Keratinocyte (primary cell): ENCODE data around the gene CCBE1. TPM values are rescaled to one million over a fixed set of nuclear protein-coding genes. Genes with fewer than 3 reads are reported as not detected.
A peak's percentile ranks its signal among the peaks of the same experiment; 100 is the strongest.

ENCODE experiments used
- DNase-seq: peaks from one replicate; pipeline ENCODE4 v3.0.0-alpha.2; 2011; ENCODE audit warnings: low read depth, missing footprints, low spot score
- FAIRE-seq: peaks from 2 replicates; lab custom pipeline; 2011; peaks lifted over from hg19 to GRCh38; lab: Jason Lieb, UNC
- H2AFZ ChIP-seq: 2 replicates; pipeline ENCODE4 v1.6.0; 2012; ENCODE audit warnings: low read length, control low read depth, inconsistent platforms; ENCODE audit not compliant: control insufficient read depth
- H3K27ac ChIP-seq: 2 replicates; pipeline ENCODE4 v1.5.1; 2011; ENCODE audit warnings: low read length; ENCODE audit not compliant: control insufficient read depth, insufficient read depth
- H3K27me3 ChIP-seq: 3 replicates; pipeline ENCODE4 v1.6.0; 2011; ENCODE audit warnings: low read length; ENCODE audit not compliant: control insufficient read depth, insufficient read depth; ENCODE audit errors: extremely low read depth
- H3K36me3 ChIP-seq, 2 experiments: 2 replicates in 1 of 2; 3 replicates in 1 of 2; pipeline ENCODE4 v1.5.1; 2011; ENCODE audit warnings: low read length in 2 of 2, mild to moderate bottlenecking in 1 of 2; ENCODE audit not compliant: control insufficient read depth in 2 of 2, insufficient read depth in 2 of 2; ENCODE audit errors: extremely low read depth in 1 of 2
- H3K4me1 ChIP-seq: 3 replicates; pipeline ENCODE4 v1.5.1; 2011; ENCODE audit warnings: low read length; ENCODE audit not compliant: control insufficient read depth, insufficient read depth; ENCODE audit errors: extremely low read depth
- H3K4me2 ChIP-seq: 3 replicates; pipeline ENCODE4 v1.6.0; 2011; ENCODE audit warnings: low read depth, low read length; ENCODE audit not compliant: control insufficient read depth, insufficient read depth; ENCODE audit errors: extremely low read depth
- H3K4me3 ChIP-seq, 3 experiments: fragments of 200-600 bp in 1 of 3; sonication (generic) in 1 of 3; 2 replicates in 2 of 3; 3 replicates in 1 of 3; pipeline ENCODE4 v1.5.1; 2011 to 2016; ENCODE audit warnings: low read length in 3 of 3, mild to moderate bottlenecking in 3 of 3, control low read depth in 2 of 3, inconsistent platforms in 1 of 3, low read depth in 1 of 3, mixed read lengths in 1 of 3, mixed run types in 1 of 3, moderate library complexity in 1 of 3; ENCODE audit not compliant: control insufficient read depth in 2 of 3, insufficient read depth in 2 of 3; ENCODE audit errors: extremely low read depth in 1 of 3
- H3K79me2 ChIP-seq: 2 replicates; pipeline ENCODE4 v1.6.0; 2012; ENCODE audit warnings: low read length; ENCODE audit not compliant: control insufficient read depth, insufficient read depth
- H3K9ac ChIP-seq: 3 replicates; pipeline ENCODE4 v1.6.0; 2011; ENCODE audit warnings: low read length; ENCODE audit not compliant: control insufficient read depth, insufficient read depth; ENCODE audit errors: extremely low read depth
- H3K9me1 ChIP-seq: 3 replicates; pipeline ENCODE4 v1.6.0; 2011; ENCODE audit warnings: low read length; ENCODE audit not compliant: control insufficient read depth, insufficient read depth; ENCODE audit errors: extremely low read depth
- H3K9me3 ChIP-seq: 2 replicates; pipeline ENCODE4 v1.5.1; 2012; ENCODE audit warnings: low read depth, low read length; ENCODE audit not compliant: control insufficient read depth
- H4K20me1 ChIP-seq: 3 replicates; pipeline ENCODE4 v1.6.0; 2011; ENCODE audit warnings: low read length; ENCODE audit not compliant: control insufficient read depth, insufficient read depth; ENCODE audit errors: extremely low read depth
- EZH2 ChIP-seq: IDR thresholded peaks from one replicate; pipeline ENCODE4 v1.6.1; 2012; ENCODE audit warnings: inconsistent platforms, mild to moderate bottlenecking, low read length, moderate library complexity
- dilution Hi-C: fragments of 300-500 bp; cut with MboI; formaldehyde crosslinking; loops from one replicate; pipeline ENCODE4 v1.7.0; 2020; ENCODE audit warnings: low sequenced_read_pairs; ENCODE audit not compliant: extremely low pct_ligation_motif_present
- polyA plus RNA-seq, 5 experiments: library from polyadenylated mRNA; depleted of rRNA in 3 of 5; stranded (reverse) in 3 of 5; stranded (forward) in 1 of 5; unstranded in 1 of 5; fragments of >200 nt; gene quantifications; 1 replicate in 1 of 5; 2 replicates in 3 of 5; 3 replicates in 1 of 5; pipeline versions ENCODE4 v1.2.1 to v1.2.3, GENCODE V29; 2011 to 2012; ENCODE audit warnings: missing spikeins in 2 of 5, low read depth in 1 of 5, low replicate concordance in 1 of 5
- TF ChIP-seq, protein P1 (sequence below), 3 experiments: IDR thresholded peaks in 1 of 3; conservative IDR thresholded peaks in 1 of 3; optimal IDR thresholded peaks in 1 of 3; 2 replicates in 2 of 3; 3 replicates in 1 of 3; pipeline versions ENCODE3 to v1.5.1; 2011; ENCODE audit warnings: low read length in 3 of 3, mild to moderate bottlenecking in 3 of 3, moderate library complexity in 2 of 3, control low read depth in 1 of 3, inconsistent platforms in 1 of 3; ENCODE audit not compliant: insufficient read depth in 2 of 3; ENCODE audit errors: extremely low read depth in 1 of 3

Gene CCBE1
- polyA plus RNA-seq, 1 donor (not counting 4 experiments of a cell fraction or from before 2014, with no cell fraction given), result 20.1 TPM

DNA sequence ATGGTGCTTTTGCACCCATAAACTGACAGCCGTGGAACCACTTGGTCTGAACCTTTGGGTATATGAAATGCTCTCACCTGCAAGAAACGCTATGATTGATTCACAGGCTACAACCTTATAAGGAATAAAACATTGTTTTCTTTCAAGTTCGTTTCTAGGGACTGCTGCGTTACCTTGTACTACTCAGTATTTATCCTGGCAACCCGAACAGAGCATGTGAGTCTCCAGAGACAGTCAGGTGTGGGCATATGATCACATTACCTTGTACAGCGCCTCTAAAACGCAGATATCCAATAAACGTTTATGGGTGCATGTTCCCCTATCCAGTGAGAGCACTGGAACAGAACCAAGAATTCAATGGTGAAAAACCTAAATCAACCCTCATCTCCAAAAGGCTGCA lies 1.7 kb downstream of the CCBE1 start:
- Histone ChIP-seq H3K9me3 (no peaks in the 10 kb centered on the region), H3K9me1 (no peaks in the 10 kb centered on the region), H3K79me2 (peaks cover 25% of the 10 kb centered on the region), H3K4me1 (peaks cover 45% of the 10 kb centered on the region), H4K20me1 (no peaks in the 10 kb centered on the region), H3K36me3 (no peaks in the 10 kb centered on the region), H2AFZ (no peak overlapping the region), H3K4me2 (peak overlapping the region; percentile 97), H3K27me3 (no peaks in the 10 kb centered on the region), H3K9ac (peak overlapping the region; percentile 81), H3K4me3 (peak overlapping the region; percentile 64 to 75 (median 73)), H3K27ac (no peak overlapping the region)
- TF ChIP-seq EZH2, result no peak
- TF ChIP-seq, protein P1, sequence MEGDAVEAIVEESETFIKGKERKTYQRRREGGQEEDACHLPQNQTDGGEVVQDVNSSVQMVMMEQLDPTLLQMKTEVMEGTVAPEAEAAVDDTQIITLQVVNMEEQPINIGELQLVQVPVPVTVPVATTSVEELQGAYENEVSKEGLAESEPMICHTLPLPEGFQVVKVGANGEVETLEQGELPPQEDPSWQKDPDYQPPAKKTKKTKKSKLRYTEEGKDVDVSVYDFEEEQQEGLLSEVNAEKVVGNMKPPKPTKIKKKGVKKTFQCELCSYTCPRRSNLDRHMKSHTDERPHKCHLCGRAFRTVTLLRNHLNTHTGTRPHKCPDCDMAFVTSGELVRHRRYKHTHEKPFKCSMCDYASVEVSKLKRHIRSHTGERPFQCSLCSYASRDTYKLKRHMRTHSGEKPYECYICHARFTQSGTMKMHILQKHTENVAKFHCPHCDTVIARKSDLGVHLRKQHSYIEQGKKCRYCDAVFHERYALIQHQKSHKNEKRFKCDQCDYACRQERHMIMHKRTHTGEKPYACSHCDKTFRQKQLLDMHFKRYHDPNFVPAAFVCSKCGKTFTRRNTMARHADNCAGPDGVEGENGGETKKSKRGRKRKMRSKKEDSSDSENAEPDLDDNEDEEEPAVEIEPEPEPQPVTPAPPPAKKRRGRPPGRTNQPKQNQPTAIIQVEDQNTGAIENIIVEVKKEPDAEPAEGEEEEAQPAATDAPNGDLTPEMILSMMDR (optimal IDR thresholded peaks at IDR 0.05 in 1 of 3, IDR thresholded peaks at IDR 0.05 in 1 of 3, conservative IDR thresholded peaks at IDR 0.05 in 1 of 3; ENCODE audit: extremely low read depth in 1 of 3, insufficient read depth in 2 of 3, low read length in 3 of 3), result no peak
- dilution Hi-C loops, result no loop called here
- DNase-seq (no peak), FAIRE-seq (peak; percentile 39)

- Histone ChIP-seq H3K4me2 (no peak overlapping the region), H3K9me1 (no peaks in the 10 kb centered on the region), H3K9me3 (no peaks in the 10 kb centered on the region), H3K79me2 (peaks cover 25% of the 10 kb centered on the region), H3K27ac (no peak overlapping the region), H3K4me1 (peaks cover 37% of the 10 kb centered on the region), H3K27me3 (no peaks in the 10 kb centered on the region), H4K20me1 (no peaks in the 10 kb centered on the region), H3K4me3 (no peak overlapping the region), H3K36me3 (no peaks in the 10 kb centered on the region), H2AFZ (no peak overlapping the region), H3K9ac (no peak overlapping the region)
- TF ChIP-seq, protein P1 (optimal IDR thresholded peaks at IDR 0.05 in 1 of 3, IDR thresholded peaks at IDR 0.05 in 1 of 3, conservative IDR thresholded peaks at IDR 0.05 in 1 of 3; ENCODE audit: extremely low read depth in 1 of 3, insufficient read depth in 2 of 3, low read length in 3 of 3), result no peak
- TF ChIP-seq EZH2, result no peak
- FAIRE-seq (no peak), DNase-seq (no peak)
- dilution Hi-C loops, result no loop called here
Measured at GRCh38 chr18:59694824-59695223, 2.4 kb downstream of the CCBE1 start.
